CD4-positive, alpha-beta T cell treated with Interleukin-21 for 1 hour (primary cell): ENCODE measurements around the gene LYG1.

Experiments
- DNase-seq: peaks from one replicate; pipeline ENCODE4 v3.0.0-alpha.2; 2020

The LYG1 gene

GRCh38 chr2:99261242-99261641, 39.8 kb downstream of the LYG1 start:
- no peak for DNase-seq

- no peak for DNase-seq
Measured at GRCh38 chr2:99260184-99260583, 40.8 kb downstream of the LYG1 start.

GRCh38 chr2:99259465-99259864, 41.5 kb downstream of the LYG1 start:
- no peak for DNase-seq

- no peak for DNase-seq
Measured at GRCh38 chr2:99256677-99257076, 44.3 kb downstream of the LYG1 start.

DNA sequence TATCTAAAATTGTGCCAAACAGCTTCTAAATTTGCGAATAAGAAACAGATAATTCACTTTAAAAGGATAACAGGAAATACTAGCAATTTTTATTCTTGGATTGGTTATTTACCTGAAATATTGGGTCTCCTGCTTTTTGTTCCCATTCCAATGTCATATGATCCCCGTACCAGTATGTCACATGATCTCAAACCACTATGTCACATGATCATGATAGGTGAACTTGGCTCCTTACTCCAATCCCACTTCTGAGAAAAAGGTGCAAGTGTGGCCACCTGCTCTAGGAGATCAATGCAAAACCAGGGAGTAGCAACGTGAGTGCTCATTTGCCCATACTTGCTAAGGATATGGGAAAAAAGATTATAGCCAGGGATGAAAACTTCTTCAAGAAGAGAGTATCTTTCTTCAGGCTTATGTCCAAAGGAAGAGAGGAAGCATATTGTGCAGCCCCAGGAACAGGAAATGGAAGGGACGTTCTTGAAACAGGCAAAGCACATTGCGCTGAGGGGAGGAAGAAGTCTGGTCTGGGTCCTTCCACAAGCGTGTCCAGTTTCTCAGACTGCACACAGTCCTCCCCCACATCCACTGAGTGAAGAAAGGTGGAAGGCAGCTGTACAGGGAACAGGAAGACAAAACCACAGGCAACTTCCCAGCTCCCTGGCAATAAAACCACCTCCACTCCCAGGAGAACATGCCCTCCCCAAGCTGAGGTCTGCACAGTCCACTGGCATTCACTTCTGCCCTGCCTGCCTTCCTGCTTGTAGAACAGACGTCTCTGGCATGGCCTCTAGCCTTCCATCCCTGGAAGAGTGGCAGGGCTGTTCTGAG, 45.3 kb downstream of the LYG1 start, which contains the start of gene LYG2:
Gene LYG2 (minus strand): TSS at position 176 of the 828 bp plus-strand sequence. CDS start 1,406 bp downstream, outside the sequence.
- DNase-seq = no peak

GRCh38 chr2:99249951-99250350, 51.0 kb downstream of the LYG1 start:
- DNase-seq = no peak

- no peak for DNase-seq
Measured at GRCh38 chr2:99242151-99242550, 58.8 kb downstream of the LYG1 start.

DNA sequence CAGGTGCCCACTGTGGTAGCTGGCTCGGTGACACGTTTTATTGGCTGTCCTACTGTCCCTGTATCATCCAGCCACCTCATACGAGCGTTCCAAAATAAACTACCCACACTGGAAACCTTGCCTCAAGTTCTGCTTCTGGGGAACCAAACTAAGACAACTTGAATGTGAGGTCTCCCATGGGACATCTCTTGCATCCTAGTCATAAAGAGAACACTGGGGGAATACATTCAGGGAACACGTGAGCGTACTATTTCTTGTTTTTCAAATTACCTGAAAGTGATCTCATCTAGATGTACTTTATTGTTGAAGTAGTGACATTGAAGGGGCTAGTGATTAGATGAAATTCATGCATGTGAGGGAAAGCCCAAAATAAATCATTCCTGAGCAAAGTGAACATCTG, 60.6 kb downstream of the LYG1 start:
- DNase-seq = no peak

DNA sequence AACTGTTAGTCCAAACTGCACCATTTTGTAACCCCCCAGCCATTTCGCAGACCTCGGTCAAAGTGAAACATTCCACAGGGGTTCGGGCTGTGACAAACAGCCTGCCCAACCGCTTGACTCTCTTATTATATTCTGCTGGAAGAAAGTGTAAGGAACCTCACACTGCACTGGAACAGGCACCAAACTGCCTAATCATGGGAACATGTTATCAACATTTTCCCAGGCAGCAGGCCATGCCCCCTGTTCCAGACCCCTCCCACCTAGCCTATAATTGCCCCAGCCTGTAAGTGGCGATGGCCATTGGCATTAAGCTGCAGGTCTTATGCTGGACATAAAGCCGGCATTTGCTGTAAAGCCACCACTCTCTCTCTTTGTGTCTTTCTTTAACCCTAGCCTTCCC, 62.4 kb downstream of the LYG1 start:
- no peak for DNase-seq
